ENCODE data around the gene PLEKHA7.

Gene PLEKHA7

GRCh38 chr11:16956538-16957153 lies 57.6 kb downstream of the PLEKHA7 start:
- H2BK15ac ChIP-seq (ENCODE audit: low read depth, poor library complexity, severe bottlenecking) = no peak overlapping the region
- DNase-seq = no peak
- WGBS = 47% methylated on average over 4 of the region's 5 CpGs
- H3K4me1 ChIP-seq (ENCODE audit: control insufficient read depth, insufficient read depth, low read depth, low read length) = peaks cover 7% of the 10 kb centered on the region
- H3K23ac ChIP-seq (ENCODE audit: low read length in 2 of 2) = no peak overlapping the region
- H3K79me1 ChIP-seq (replicated peaks; ENCODE audit: low read length, poor library complexity, severe bottlenecking) = peaks cover 6% of the 10 kb centered on the region
- no peaks in the 10 kb centered on the region for H3K36me3 ChIP-seq (ENCODE audit: control insufficient read depth in 1 of 2, insufficient read depth in 2 of 2, low read depth in 1 of 2, low read length in 2 of 2)
- H2AFZ ChIP-seq (ENCODE audit: low read depth, low read length) = no peak overlapping the region
- no peak overlapping the region for H2BK120ac ChIP-seq (ENCODE audit: low read depth, low read length)
- H4K8ac ChIP-seq (ENCODE audit: low read length) = no peak overlapping the region
- H3K4me2 ChIP-seq (ENCODE audit: low read length, poor library complexity, severe bottlenecking) = no peak overlapping the region
- peaks cover 0 to 3% of the 10 kb centered on the region in 2 experiments for H3K27me3 ChIP-seq (ENCODE audit: control insufficient read depth in 1 of 2, insufficient read depth in 1 of 2, low read length in 2 of 2)
- no peaks in the 10 kb centered on the region for H3K9me3 ChIP-seq (ENCODE audit: control insufficient read depth, low read length)
- H3K4ac ChIP-seq (ENCODE audit: low read depth in 1 of 2, low read length in 2 of 2) = no peak overlapping the region
- H3K27ac ChIP-seq (ENCODE audit: low read length, poor library complexity, severe bottlenecking) = no peak overlapping the region
- no peak overlapping the region for H3K18ac ChIP-seq (ENCODE audit: low read depth in 1 of 2, low read length in 2 of 2)
- no peak overlapping the region for H4K91ac ChIP-seq (ENCODE audit: low read length)
- no peak overlapping the region for H3K14ac ChIP-seq (ENCODE audit: low read length in 2 of 2)
- H3K4me3 ChIP-seq (ENCODE audit: insufficient read depth in 1 of 2, low read depth in 1 of 2, low read length in 2 of 2) = no peak overlapping the region
- no peak overlapping the region for H3K9ac ChIP-seq (ENCODE audit: low read length)
- H2BK12ac ChIP-seq (ENCODE audit: low read length in 2 of 2) = no peak overlapping the region
- no peak overlapping the region for H2AK5ac ChIP-seq (ENCODE audit: low read length, severe bottlenecking)
- H2BK5ac ChIP-seq (ENCODE audit: low read depth, low read length, poor library complexity, severe bottlenecking) = no peak overlapping the region

GRCh38 chr11:16953663-16954062 lies 60.6 kb downstream of the PLEKHA7 start:
- Histone ChIP-seq H3K4me3 (ENCODE audit: insufficient read depth in 1 of 2, low read depth in 1 of 2, low read length in 2 of 2) (no peak overlapping the region), H4K91ac (ENCODE audit: low read length) (no peak overlapping the region), H2BK12ac (ENCODE audit: low read length in 2 of 2) (no peak overlapping the region), H3K9me3 (ENCODE audit: control insufficient read depth, low read length) (no peaks in the 10 kb centered on the region), H3K4ac (ENCODE audit: low read depth in 1 of 2, low read length in 2 of 2) (no peak overlapping the region), H4K8ac (ENCODE audit: low read length) (no peak overlapping the region), H2BK5ac (ENCODE audit: low read depth, low read length, poor library complexity, severe bottlenecking) (no peak overlapping the region), H3K23ac (ENCODE audit: low read length in 2 of 2) (no peak overlapping the region), H3K79me1 (replicated peaks; ENCODE audit: low read length, poor library complexity, severe bottlenecking) (peaks cover 1% of the 10 kb centered on the region), H3K9ac (ENCODE audit: low read length) (no peak overlapping the region), H3K14ac (ENCODE audit: low read length in 2 of 2) (no peak overlapping the region), H3K4me2 (ENCODE audit: low read length, poor library complexity, severe bottlenecking) (no peak overlapping the region), H2AFZ (ENCODE audit: low read depth, low read length) (no peak overlapping the region), H3K4me1 (ENCODE audit: control insufficient read depth, insufficient read depth, low read depth, low read length) (no peaks in the 10 kb centered on the region), H3K36me3 (ENCODE audit: control insufficient read depth in 1 of 2, insufficient read depth in 2 of 2, low read depth in 1 of 2, low read length in 2 of 2) (no peaks in the 10 kb centered on the region), H3K27me3 (ENCODE audit: control insufficient read depth in 1 of 2, insufficient read depth in 1 of 2, low read length in 2 of 2) (peaks cover 0 to 2% of the 10 kb centered on the region in 2 experiments), H2BK120ac (ENCODE audit: low read depth, low read length) (no peak overlapping the region), H2BK15ac (ENCODE audit: low read depth, poor library complexity, severe bottlenecking) (no peak overlapping the region), H2AK5ac (ENCODE audit: low read length, severe bottlenecking) (no peak overlapping the region), H3K18ac (ENCODE audit: low read depth in 1 of 2, low read length in 2 of 2) (no peak overlapping the region), H3K27ac (ENCODE audit: low read length, poor library complexity, severe bottlenecking) (no peak overlapping the region)
- no peak for DNase-seq

GRCh38 chr11:16946477-16947282 lies 67.5 kb downstream of the PLEKHA7 start:
- no peak overlapping the region for H3K23ac ChIP-seq (ENCODE audit: low read length in 2 of 2)
- peaks cover 2% of the 10 kb centered on the region for H3K79me1 ChIP-seq (replicated peaks; ENCODE audit: low read length, poor library complexity, severe bottlenecking)
- no peak overlapping the region for H2BK5ac ChIP-seq (ENCODE audit: low read depth, low read length, poor library complexity, severe bottlenecking)
- H3K18ac ChIP-seq (ENCODE audit: low read depth in 1 of 2, low read length in 2 of 2) = no peak overlapping the region
- H3K9me3 ChIP-seq (ENCODE audit: control insufficient read depth, low read length) = no peaks in the 10 kb centered on the region
- H3K27ac ChIP-seq (ENCODE audit: low read length, poor library complexity, severe bottlenecking) = no peak overlapping the region
- H2BK15ac ChIP-seq (ENCODE audit: low read depth, poor library complexity, severe bottlenecking) = no peak overlapping the region
- no peak overlapping the region for H2AFZ ChIP-seq (ENCODE audit: low read depth, low read length)
- no peaks in the 10 kb centered on the region for H3K36me3 ChIP-seq (ENCODE audit: control insufficient read depth in 1 of 2, insufficient read depth in 2 of 2, low read depth in 1 of 2, low read length in 2 of 2)
- no peak overlapping the region for H3K4ac ChIP-seq (ENCODE audit: low read depth in 1 of 2, low read length in 2 of 2)
- peaks cover 3% of the 10 kb centered on the region for H3K4me1 ChIP-seq (ENCODE audit: control insufficient read depth, insufficient read depth, low read depth, low read length)
- H2BK12ac ChIP-seq (ENCODE audit: low read length in 2 of 2) = no peak overlapping the region
- H4K91ac ChIP-seq (ENCODE audit: low read length) = no peak overlapping the region
- no peak overlapping the region for H3K9ac ChIP-seq (ENCODE audit: low read length)
- no peak overlapping the region for H2BK120ac ChIP-seq (ENCODE audit: low read depth, low read length)
- H3K4me3 ChIP-seq (ENCODE audit: insufficient read depth in 1 of 2, low read depth in 1 of 2, low read length in 2 of 2) = no peak overlapping the region
- no peak overlapping the region for H4K8ac ChIP-seq (ENCODE audit: low read length)
- H3K4me2 ChIP-seq (ENCODE audit: low read length, poor library complexity, severe bottlenecking) = no peak overlapping the region
- H3K14ac ChIP-seq (ENCODE audit: low read length in 2 of 2) = no peak overlapping the region
- no peak overlapping the region for H2AK5ac ChIP-seq (ENCODE audit: low read length, severe bottlenecking)
- peaks cover 0 to 14% of the 10 kb centered on the region in 2 experiments for H3K27me3 ChIP-seq (ENCODE audit: control insufficient read depth in 1 of 2, insufficient read depth in 1 of 2, low read length in 2 of 2)
- WGBS = 53% methylated on average over 4 of the region's 6 CpGs
- DNase-seq = no peak

- H3K4me3 ChIP-seq (ENCODE audit: insufficient read depth in 1 of 2, low read depth in 1 of 2, low read length in 2 of 2) = no peak overlapping the region
- 23% methylated on average over 6 of the region's 9 CpGs for WGBS
- no peak overlapping the region for H4K91ac ChIP-seq (ENCODE audit: low read length)
- H3K18ac ChIP-seq (ENCODE audit: low read depth in 1 of 2, low read length in 2 of 2) = no peak overlapping the region
- no peaks in the 10 kb centered on the region for H3K36me3 ChIP-seq (ENCODE audit: control insufficient read depth in 1 of 2, insufficient read depth in 2 of 2, low read depth in 1 of 2, low read length in 2 of 2)
- H3K9me3 ChIP-seq (ENCODE audit: control insufficient read depth, low read length) = no peaks in the 10 kb centered on the region
- no peak overlapping the region for H2BK5ac ChIP-seq (ENCODE audit: low read depth, low read length, poor library complexity, severe bottlenecking)
- H3K4ac ChIP-seq (ENCODE audit: low read depth in 1 of 2, low read length in 2 of 2) = no peak overlapping the region
- no peak overlapping the region for H3K14ac ChIP-seq (ENCODE audit: low read length in 2 of 2)
- H2AFZ ChIP-seq (ENCODE audit: low read depth, low read length) = no peak overlapping the region
- H3K9ac ChIP-seq (ENCODE audit: low read length) = no peak overlapping the region
- peak; percentile 53 for DNase-seq
- peaks cover 2% of the 10 kb centered on the region for H3K79me1 ChIP-seq (replicated peaks; ENCODE audit: low read length, poor library complexity, severe bottlenecking)
- no peak overlapping the region for H3K27ac ChIP-seq (ENCODE audit: low read length, poor library complexity, severe bottlenecking)
- H3K4me2 ChIP-seq (ENCODE audit: low read length, poor library complexity, severe bottlenecking) = no peak overlapping the region
- H2AK5ac ChIP-seq (ENCODE audit: low read length, severe bottlenecking) = no peak overlapping the region
- H2BK12ac ChIP-seq (ENCODE audit: low read length in 2 of 2) = no peak overlapping the region
- H3K27me3 ChIP-seq (ENCODE audit: control insufficient read depth in 1 of 2, insufficient read depth in 1 of 2, low read length in 2 of 2) = peaks cover 0 to 14% of the 10 kb centered on the region in 2 experiments
- H2BK15ac ChIP-seq (ENCODE audit: low read depth, poor library complexity, severe bottlenecking) = no peak overlapping the region
- H2BK120ac ChIP-seq (ENCODE audit: low read depth, low read length) = no peak overlapping the region
- H3K23ac ChIP-seq (ENCODE audit: low read length in 2 of 2) = no peak overlapping the region
- H4K8ac ChIP-seq (ENCODE audit: low read length) = no peak overlapping the region
- peaks cover 3% of the 10 kb centered on the region for H3K4me1 ChIP-seq (ENCODE audit: control insufficient read depth, insufficient read depth, low read depth, low read length)
Measured at GRCh38 chr11:16945671-16946469, 68.3 kb downstream of the PLEKHA7 start.
